Sigmoid colon (tissue), 4 donors: Measurements from ENCODE around the gene A2M.

Experiments used
- EP300 ChIP-seq, 4 donors: sonication (generic); formaldehyde crosslinking; IDR thresholded peaks; one replicate each; pipeline ENCODE4 v1.6.1; 2017; ENCODE audit warnings: antibody characterized with exemption in 4 of 4
- POLR2A ChIP-seq, 2 donors: fragments of 450-650 bp; IDR thresholded peaks; one replicate each; pipeline ENCODE4 v1.6.1; 2016; ENCODE audit warnings: antibody characterized with exemption in 2 of 2, mild to moderate bottlenecking in 2 of 2, moderate library complexity in 2 of 2
- POLR2AphosphoS5 ChIP-seq, 4 donors: sonication (generic); formaldehyde crosslinking; IDR thresholded peaks; one replicate each; pipeline ENCODE4 v1.6.1; 2017; ENCODE audit warnings: antibody characterized with exemption in 4 of 4
- TF ChIP-seq, protein P1 (sequence below), 4 experiments: fragments of 450-650 bp in 3 of 4; fragments of 200-600 bp in 1 of 4; IDR thresholded peaks; one replicate each; pipeline ENCODE4 v1.5.1; 2016 to 2019; ENCODE audit warnings: antibody characterized with exemption in 4 of 4, mild to moderate bottlenecking in 3 of 4, moderate library complexity in 2 of 4

- TF ChIP-seq, protein P1, sequence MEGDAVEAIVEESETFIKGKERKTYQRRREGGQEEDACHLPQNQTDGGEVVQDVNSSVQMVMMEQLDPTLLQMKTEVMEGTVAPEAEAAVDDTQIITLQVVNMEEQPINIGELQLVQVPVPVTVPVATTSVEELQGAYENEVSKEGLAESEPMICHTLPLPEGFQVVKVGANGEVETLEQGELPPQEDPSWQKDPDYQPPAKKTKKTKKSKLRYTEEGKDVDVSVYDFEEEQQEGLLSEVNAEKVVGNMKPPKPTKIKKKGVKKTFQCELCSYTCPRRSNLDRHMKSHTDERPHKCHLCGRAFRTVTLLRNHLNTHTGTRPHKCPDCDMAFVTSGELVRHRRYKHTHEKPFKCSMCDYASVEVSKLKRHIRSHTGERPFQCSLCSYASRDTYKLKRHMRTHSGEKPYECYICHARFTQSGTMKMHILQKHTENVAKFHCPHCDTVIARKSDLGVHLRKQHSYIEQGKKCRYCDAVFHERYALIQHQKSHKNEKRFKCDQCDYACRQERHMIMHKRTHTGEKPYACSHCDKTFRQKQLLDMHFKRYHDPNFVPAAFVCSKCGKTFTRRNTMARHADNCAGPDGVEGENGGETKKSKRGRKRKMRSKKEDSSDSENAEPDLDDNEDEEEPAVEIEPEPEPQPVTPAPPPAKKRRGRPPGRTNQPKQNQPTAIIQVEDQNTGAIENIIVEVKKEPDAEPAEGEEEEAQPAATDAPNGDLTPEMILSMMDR (IDR thresholded peaks at IDR 0.05): no peak
- TF ChIP-seq POLR2A (IDR thresholded peaks at IDR 0.05) (no peak), POLR2AphosphoS5 (IDR thresholded peaks at IDR 0.05) (no peak), EP300 (IDR thresholded peaks at IDR 0.05) (no peak)
Observed at GRCh38 chr12:9111525-9111924, 4.2 kb downstream of the A2M start.
